GM04503 (cell line): Measurements from ENCODE around the gene HS1BP3.

Experiments used
- DNase-seq: peaks from one replicate; pipeline ENCODE4 v3.0.0-alpha.2; 2012; ENCODE audit warnings: low read depth

Gene HS1BP3

GRCh38 chr2:20570249-20570648 lies 80.6 kb downstream of the HS1BP3 start:
- DNase-seq: no peak

GRCh38 chr2:20569464-20570223 lies 81.3 kb downstream of the HS1BP3 start:
- no peak for DNase-seq

GRCh38 chr2:20568501-20569463 lies 82.1 kb downstream of the HS1BP3 start:
- no peak for DNase-seq

GRCh38 chr2:20567926-20568179 lies 83.0 kb downstream of the HS1BP3 start:
- no peak for DNase-seq
